Sigmoid colon (tissue), 7 donors: ENCODE data around the gene FAM13A. TPM values are rescaled to one million over a fixed set of nuclear protein-coding genes. Genes with fewer than 3 reads are reported as not detected.
A peak's percentile ranks its signal among the peaks of the same experiment; 100 is the strongest.

Source experiments
- DNase-seq: peaks from one replicate; pipeline ENCODE4 v3.0.0-alpha.2; 2019
- H3K27ac ChIP-seq, 4 donors: fragments of 200-600 bp; sonication (generic); one replicate each; pipeline ENCODE4 v1.5.1; 2016 to 2019; ENCODE audit warnings: mild to moderate bottlenecking in 1 of 4
- H3K27me3 ChIP-seq, 3 donors: fragments of 200-600 bp; sonication (generic); one replicate each; pipeline ENCODE4 v1.5.1; 2019; ENCODE audit warnings: mild to moderate bottlenecking in 1 of 3
- H3K36me3 ChIP-seq, 4 donors: fragments of 200-600 bp; sonication (generic); one replicate each; pipeline ENCODE4 v1.5.1; 2016 to 2019
- H3K4me1 ChIP-seq, 4 donors: fragments of 200-600 bp; sonication (generic); one replicate each; pipeline ENCODE4 v1.5.1; 2017 to 2019
- H3K4me3 ChIP-seq, 4 donors: fragments of 200-600 bp; sonication (generic); one replicate each; pipeline ENCODE4 v1.5.1; 2017 to 2019; ENCODE audit warnings: mild to moderate bottlenecking in 2 of 4, moderate library complexity in 1 of 4
- H3K9me3 ChIP-seq, 4 donors: fragments of 200-600 bp in 3 of 4; sonication (generic) in 3 of 4; one replicate each; pipeline versions ENCODE4 v1.5.1 to v1.6.1; 2013 to 2019
- EP300 ChIP-seq, 4 donors: sonication (generic); formaldehyde crosslinking; IDR thresholded peaks; one replicate each; pipeline ENCODE4 v1.6.1; 2017; ENCODE audit warnings: antibody characterized with exemption in 4 of 4
- POLR2A ChIP-seq, 2 donors: fragments of 450-650 bp; IDR thresholded peaks; one replicate each; pipeline ENCODE4 v1.6.1; 2016; ENCODE audit warnings: antibody characterized with exemption in 2 of 2, mild to moderate bottlenecking in 2 of 2, moderate library complexity in 2 of 2
- POLR2AphosphoS5 ChIP-seq, 4 donors: sonication (generic); formaldehyde crosslinking; IDR thresholded peaks; one replicate each; pipeline ENCODE4 v1.6.1; 2017; ENCODE audit warnings: antibody characterized with exemption in 4 of 4
- WGBS, 2 donors: extraction: QIAGEN DNeasy Blood & Tissue Kit; methylation state at CpG; one replicate each; pipeline ENCODE4 v1.1.7; 2013; 5-methylcytosine and 5-hydroxymethylcytosine counted together
- intact Hi-C: fragments of 100-400 bp; cut with DNase I; formaldehyde crosslinking; loops from one replicate; pipeline ENCODE4 v1.15.1; 2023
- polyA plus RNA-seq, 3 donors: library from polyadenylated mRNA; stranded (reverse); fragments of 200-250 nt; gene quantifications; one replicate each; pipeline ENCODE4 v1.2.3, GENCODE V29; 2013
- total RNA-seq, 4 donors: library from RNA; depleted of rRNA; stranded (reverse); fragments of >200 nt; gene quantifications; one replicate each; pipeline ENCODE4 v1.1.0, GENCODE V29; 2016
- TF ChIP-seq, protein P1 (sequence below), 4 experiments: fragments of 450-650 bp in 3 of 4; fragments of 200-600 bp in 1 of 4; IDR thresholded peaks; one replicate each; pipeline ENCODE4 v1.5.1; 2016 to 2019; ENCODE audit warnings: antibody characterized with exemption in 4 of 4, mild to moderate bottlenecking in 3 of 4, moderate library complexity in 2 of 4
- donor health status: healthy with polysubstance abuse.
- donor health status: Bipolar disorder and iron deficiency.
- donor health status: healthy.

The FAM13A gene
- total and polyA plus RNA-seq, 7 donors: 9.9 to 49.7 (median 41.1) TPM

DNA sequence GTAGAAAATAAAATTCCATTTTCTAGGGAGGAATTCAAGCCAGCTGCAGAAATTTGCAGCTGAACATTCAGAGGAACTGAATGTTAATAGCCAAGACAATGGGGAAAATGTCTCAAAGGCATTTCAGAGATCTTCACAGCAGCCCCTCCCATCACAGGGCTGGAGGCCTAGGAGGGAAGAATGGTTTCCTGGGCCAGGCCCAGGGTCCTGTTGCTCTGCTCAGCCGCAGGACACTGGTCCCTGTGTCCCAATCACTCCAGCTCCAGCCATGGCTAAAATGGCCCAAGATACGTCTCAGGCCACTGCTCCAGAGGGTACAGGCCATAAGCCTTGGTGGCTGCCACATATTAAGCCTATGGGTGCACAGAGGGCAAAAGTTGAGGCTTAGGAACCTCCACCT, 20.4 kb downstream of the FAM13A start:
- DNase-seq: no peak
- Histone ChIP-seq H3K4me1 (no peaks in the 10 kb centered on the region), H3K27ac (no peak overlapping the region), H3K9me3 (no peaks in the 10 kb centered on the region), H3K4me3 (no peak overlapping the region), H3K36me3 (no peaks in the 10 kb centered on the region), H3K27me3 (no peaks in the 10 kb centered on the region)
- intact Hi-C loops: no loop called here
- TF ChIP-seq, protein P1, sequence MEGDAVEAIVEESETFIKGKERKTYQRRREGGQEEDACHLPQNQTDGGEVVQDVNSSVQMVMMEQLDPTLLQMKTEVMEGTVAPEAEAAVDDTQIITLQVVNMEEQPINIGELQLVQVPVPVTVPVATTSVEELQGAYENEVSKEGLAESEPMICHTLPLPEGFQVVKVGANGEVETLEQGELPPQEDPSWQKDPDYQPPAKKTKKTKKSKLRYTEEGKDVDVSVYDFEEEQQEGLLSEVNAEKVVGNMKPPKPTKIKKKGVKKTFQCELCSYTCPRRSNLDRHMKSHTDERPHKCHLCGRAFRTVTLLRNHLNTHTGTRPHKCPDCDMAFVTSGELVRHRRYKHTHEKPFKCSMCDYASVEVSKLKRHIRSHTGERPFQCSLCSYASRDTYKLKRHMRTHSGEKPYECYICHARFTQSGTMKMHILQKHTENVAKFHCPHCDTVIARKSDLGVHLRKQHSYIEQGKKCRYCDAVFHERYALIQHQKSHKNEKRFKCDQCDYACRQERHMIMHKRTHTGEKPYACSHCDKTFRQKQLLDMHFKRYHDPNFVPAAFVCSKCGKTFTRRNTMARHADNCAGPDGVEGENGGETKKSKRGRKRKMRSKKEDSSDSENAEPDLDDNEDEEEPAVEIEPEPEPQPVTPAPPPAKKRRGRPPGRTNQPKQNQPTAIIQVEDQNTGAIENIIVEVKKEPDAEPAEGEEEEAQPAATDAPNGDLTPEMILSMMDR (IDR thresholded peaks at IDR 0.05): no peak
- TF ChIP-seq EP300 (IDR thresholded peaks at IDR 0.05) (no peak), POLR2A (IDR thresholded peaks at IDR 0.05) (no peak), POLR2AphosphoS5 (IDR thresholded peaks at IDR 0.05) (no peak)
- WGBS, 2 donors: 94 to 95% methylated on average over 2 of the region's 2 CpGs

GRCh38 chr4:89031272-89031671, 25.7 kb downstream of the FAM13A start:
- H3K27ac ChIP-seq: no peak overlapping the region
- H3K36me3 ChIP-seq: no peaks in the 10 kb centered on the region
- intact Hi-C loops: no loop called here
- DNase-seq: no peak
- H3K4me3 ChIP-seq: no peak overlapping the region
- no peaks in the 10 kb centered on the region for H3K4me1 ChIP-seq
- TF ChIP-seq POLR2AphosphoS5 (IDR thresholded peaks at IDR 0.05) (no peak), EP300 (IDR thresholded peaks at IDR 0.05) (no peak), POLR2A (IDR thresholded peaks at IDR 0.05) (no peak)
- TF ChIP-seq, protein P1 (IDR thresholded peaks at IDR 0.05): no peak
- no peaks in the 10 kb centered on the region for H3K9me3 ChIP-seq
- H3K27me3 ChIP-seq: no peaks in the 10 kb centered on the region

GRCh38 chr4:89029591-89029990, 27.4 kb downstream of the FAM13A start:
- Histone ChIP-seq H3K36me3 (no peaks in the 10 kb centered on the region), H3K27ac (no peak overlapping the region), H3K4me1 (no peaks in the 10 kb centered on the region), H3K27me3 (no peaks in the 10 kb centered on the region), H3K9me3 (no peaks in the 10 kb centered on the region), H3K4me3 (no peak overlapping the region)
- no peak for DNase-seq
- WGBS, 2 donors: 34 to 64% methylated on average over 4 of the region's 4 CpGs
- TF ChIP-seq POLR2AphosphoS5 (IDR thresholded peaks at IDR 0.05) (no peak), EP300 (IDR thresholded peaks at IDR 0.05) (no peak), POLR2A (IDR thresholded peaks at IDR 0.05) (no peak)
- TF ChIP-seq, protein P1 (IDR thresholded peaks at IDR 0.05): no peak
- intact Hi-C loops: no loop called here

- H3K36me3 ChIP-seq: no peaks in the 10 kb centered on the region
- intact Hi-C loops: no loop called here
- no peak for TF ChIP-seq EP300 (IDR thresholded peaks at IDR 0.05)
- TF ChIP-seq, protein P1 (IDR thresholded peaks at IDR 0.05): no peak
- TF ChIP-seq POLR2A (IDR thresholded peaks at IDR 0.05): no peak
- no peak for TF ChIP-seq POLR2AphosphoS5 (IDR thresholded peaks at IDR 0.05)
- H3K4me3 ChIP-seq: no peak overlapping the region
- no peak for DNase-seq
- peaks cover 0 to 5% (median 2%) of the 10 kb centered on the region in 4 donors for H3K4me1 ChIP-seq
- no peak overlapping the region for H3K27ac ChIP-seq
- no peaks in the 10 kb centered on the region for H3K27me3 ChIP-seq
- H3K9me3 ChIP-seq: no peaks in the 10 kb centered on the region
- 77 to 87% methylated on average over 3 of the region's 3 CpGs for WGBS, 2 donors
Observed at GRCh38 chr4:89026542-89026941, 30.4 kb downstream of the FAM13A start.

DNA sequence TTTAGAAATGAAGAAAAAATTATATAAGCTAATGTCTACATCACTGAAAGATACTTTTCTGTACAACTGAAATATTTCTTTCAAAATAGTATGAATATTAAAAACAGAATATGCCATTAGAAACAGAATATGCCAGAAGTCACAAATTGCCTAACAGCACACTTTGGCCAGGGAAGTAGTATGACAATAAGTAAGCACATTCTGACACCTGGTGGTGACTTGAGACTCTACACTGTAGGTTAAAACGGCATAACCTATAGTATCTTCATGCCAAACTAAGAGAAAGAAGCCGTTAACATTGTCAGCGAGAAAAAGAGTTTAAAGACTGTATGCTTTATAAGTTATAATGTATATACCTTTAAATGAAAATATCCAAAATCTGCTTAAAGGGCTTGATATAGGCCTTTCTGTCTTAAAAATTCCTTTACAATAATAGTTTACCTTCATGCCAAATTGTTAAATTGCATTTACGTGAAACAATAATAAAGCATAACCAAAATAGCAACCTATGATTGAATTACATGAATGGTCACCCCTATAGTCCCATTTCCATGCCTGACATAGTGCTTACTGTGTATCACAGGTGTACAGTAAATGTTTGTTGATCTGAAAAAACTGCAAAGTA, 32.8 kb downstream of the FAM13A start:
- H3K36me3 ChIP-seq: peaks cover 0 to 6% (median 1%) of the 10 kb centered on the region in 4 donors
- no peaks in the 10 kb centered on the region for H3K27me3 ChIP-seq
- TF ChIP-seq POLR2AphosphoS5 (IDR thresholded peaks at IDR 0.05) (peak in 2 of 4 donors; percentile 6 to 38), POLR2A (IDR thresholded peaks at IDR 0.05) (no peak), EP300 (IDR thresholded peaks at IDR 0.05) (no peak)
- TF ChIP-seq, protein P1 (IDR thresholded peaks at IDR 0.05): peak; percentile 77 to 92 (median 86)
- peaks cover 0 to 5% (median 2%) of the 10 kb centered on the region in 4 donors for H3K4me1 ChIP-seq
- WGBS, 2 donors: 21 to 43% methylated on average over 4 of the region's 4 CpGs
- H3K4me3 ChIP-seq: no peak overlapping the region
- H3K9me3 ChIP-seq: no peaks in the 10 kb centered on the region
- intact Hi-C loops: loop anchor here (1.0 to 5.0 kb wide), 3 partner anchors 206 to 487 kb away; no protein-coding TSS in a partner anchor
- H3K27ac ChIP-seq: no peak overlapping the region
- peak; percentile 66 for DNase-seq
